ENCODE results near the gene PALLD.

GRCh38 chr4:168679819-168680218 is 183.0 kb downstream of the PALLD start:
- TF ChIP-seq CTCF (IDR thresholded peaks at IDR 0.05) (no peak), POLR2A (IDR thresholded peaks at IDR 0.05; ENCODE audit: low read depth) (no peak)
